ENCODE measurements around the gene TMC1. TPM values are rescaled to one million over a fixed set of nuclear protein-coding genes. Genes with fewer than 3 reads are reported as not detected.

The TMC1 gene
- total and polyA plus RNA-seq, 10 of the 15 experiments (the other 5 are each of a cell fraction or from before 2014, with no cell fraction given) = 0.06 to 0.94 (median 0.40) TPM; not detected in 1

- Histone ChIP-seq H3K9ac (ENCODE audit: control insufficient read depth, insufficient read depth, low read length) (no peak overlapping the region), H4K20me1 (ENCODE audit: control insufficient read depth, insufficient read depth) (no peaks in the 10 kb centered on the region), H3K4me2 (ENCODE audit: control insufficient read depth, insufficient read depth) (no peak overlapping the region), H3K9me3 (replicated peaks; ENCODE audit: control insufficient read depth, insufficient read depth, low read length) (no peaks in the 10 kb centered on the region), H3K27ac (ENCODE audit: control insufficient read depth, insufficient read depth) (no peak overlapping the region), H3K27me3 (replicated peaks in 1 of 2; ENCODE audit: control insufficient read depth in 2 of 2, insufficient read depth in 2 of 2, low read length in 1 of 2) (no peaks in the 10 kb centered on the region), H3K36me3 (ENCODE audit: control insufficient read depth in 2 of 2, insufficient read depth in 2 of 2, low read length in 1 of 2) (no peaks in the 10 kb centered on the region), H3K4me1 (ENCODE audit: control insufficient read depth, insufficient read depth, low read length) (no peaks in the 10 kb centered on the region), H2AFZ (ENCODE audit: control insufficient read depth, low read depth, low read length) (no peak overlapping the region), H3K79me2 (ENCODE audit: control insufficient read depth, insufficient read depth, low read length) (no peaks in the 10 kb centered on the region), H3K4me3 (no peak overlapping the region)
- no peak for FAIRE-seq
- RAD21 ChIA-PET (ENCODE audit: unreplicated experiment) = no interaction called here
- POLR2A ChIA-PET = no interaction called here
- in situ Hi-C loops (cut with MboI) = no loop called here
- DNase-seq (ENCODE audit: low read depth, low spot score) = no peak
- CTCF ChIA-PET = interaction anchor here (1.0 kb wide), 1 partner anchor 13 kb away, joined by 5 read pairs; no protein-coding TSS in a partner anchor
- no peak for ATAC-seq
- SMC1A ChIA-PET (ENCODE audit: uncharacterized antibody, unreplicated experiment) = interaction anchor here (1.6 kb wide), 1 partner anchor 51 kb away, joined by 4 read pairs; no protein-coding TSS in a partner anchor
- intact Hi-C loops (cut with micrococcal nuclease; ENCODE audit: unreplicated experiment) = no loop called here
- BruUV-seq (replicated peaks) = no TSS peak
- 0% methylated on average over 1 of the region's 1 CpG for WGBS (ENCODE audit: insufficient coverage, insufficient replicate concordance, low lambda C conversion rate, missing lambda C conversion rate)
- TF ChIP-seq JUND (IDR thresholded peaks at IDR 0.05; ENCODE audit: low read depth, low read length) (no peak), E4F1 (IDR thresholded peaks at IDR 0.05; ENCODE audit: borderline replicate concordance, partially characterized antibody) (no peak), EZH2 (IDR thresholded peaks at IDR 0.05; ENCODE audit: borderline replicate concordance, control insufficient read depth, low read depth, low read length) (no peak), MEF2B (IDR thresholded peaks at IDR 0.05; ENCODE audit: partially characterized antibody, poor library complexity, severe bottlenecking) (no peak), PKNOX1 (IDR thresholded peaks at IDR 0.05) (no peak), E2F8 (IDR thresholded peaks at IDR 0.05; ENCODE audit: low read depth, partially characterized antibody) (no peak), TARDBP (IDR thresholded peaks at IDR 0.05; ENCODE audit: borderline replicate concordance) (no peak), RELA (IDR thresholded peaks at IDR 0.05; ENCODE audit: borderline replicate concordance, partially characterized antibody) (no peak), POLR2AphosphoS2 (IDR thresholded peaks at IDR 0.05; ENCODE audit: low read depth, low read length) (no peak), SKIL (IDR thresholded peaks at IDR 0.05; ENCODE audit: low read depth, poor library complexity, severe bottlenecking) (no peak), BCL3 (IDR thresholded peaks at IDR 0.05; ENCODE audit: borderline replicate concordance, insufficient read depth, low read depth, low read length, poor library complexity, severe bottlenecking) (no peak), IRF3 (IDR thresholded peaks at IDR 0.05) (no peak)
These were observed 159.8 kb downstream of the TMC1 start for GRCh38 chr9:72681283-72681630.

Measured in GM12878 (cell line).